Small intestine (tissue), 7 donors: ENCODE measurements around the gene SELENOO. TPM values are rescaled to one million over a fixed set of nuclear protein-coding genes. Genes with fewer than 3 reads are reported as not detected.
"Not testable (repeated sequence)": the region's sequence is repeated elsewhere in the genome, so short reads cannot be mapped to it uniquely, and the experiment has no call there.

Source experiments
- DNase-seq, 2 donors: peaks; one replicate each; pipeline versions ENCODE4 v3.0.0 to v3.0.0-alpha.2; 2013
- FAIRE-seq: peaks from 2 replicates; lab custom pipeline; 2012; peaks lifted over from hg19 to GRCh38; lab: Jason Lieb, UNC
- H3K27ac ChIP-seq, 3 donors: one replicate each; pipeline ENCODE4 v1.5.1; 2013; ENCODE audit warnings: low read length in 2 of 3, mild to moderate bottlenecking in 2 of 3, control low read depth in 1 of 3, inconsistent platforms in 1 of 3, low read depth in 1 of 3, moderate library complexity in 1 of 3
- H3K27me3 ChIP-seq, 3 donors: one replicate each; pipeline ENCODE4 v1.6.1; 2013; ENCODE audit warnings: low read length in 3 of 3, inconsistent platforms in 1 of 3; ENCODE audit not compliant: control insufficient read depth in 3 of 3, insufficient read depth in 3 of 3
- H3K36me3 ChIP-seq, 3 donors: one replicate each; pipeline ENCODE4 v1.6.1; 2013; ENCODE audit warnings: low read length in 3 of 3, inconsistent platforms in 1 of 3, low read depth in 1 of 3, mild to moderate bottlenecking in 1 of 3, moderate library complexity in 1 of 3; ENCODE audit not compliant: control insufficient read depth in 3 of 3, insufficient read depth in 2 of 3
- H3K4me1 ChIP-seq, 3 donors: one replicate each; pipeline ENCODE4 v1.6.1; 2013; ENCODE audit warnings: low read length in 2 of 3, inconsistent platforms in 1 of 3, low read depth in 1 of 3, mild to moderate bottlenecking in 1 of 3, moderate library complexity in 1 of 3; ENCODE audit not compliant: control insufficient read depth in 3 of 3, insufficient read depth in 2 of 3
- H3K4me3 ChIP-seq, 3 donors: one replicate each; pipeline ENCODE4 v1.5.1; 2013; ENCODE audit warnings: low read length in 3 of 3, control low read depth in 1 of 3, inconsistent platforms in 1 of 3, low read depth in 1 of 3, mild to moderate bottlenecking in 1 of 3, moderate library complexity in 1 of 3
- H3K9me3 ChIP-seq, 2 donors: one replicate each; pipeline ENCODE4 v1.6.1; 2013; ENCODE audit warnings: low read depth in 1 of 2, low read length in 1 of 2; ENCODE audit not compliant: control insufficient read depth in 2 of 2, insufficient read depth in 1 of 2
- WGBS, 3 donors: extraction: QIAGEN DNeasy Blood & Tissue Kit; methylation state at CpG; one replicate each; pipeline ENCODE4 v1.1.7; 2013; 5-methylcytosine and 5-hydroxymethylcytosine counted together
- polyA plus RNA-seq, 4 donors: library from polyadenylated mRNA; stranded (reverse) in 3 of 4; unstranded in 1 of 4; fragments of 200-250 nt in 3 of 4; fragments of 120-200 nt in 1 of 4; gene quantifications; one replicate each; pipeline versions ENCODE4 v1.2.1 to v1.2.3, GENCODE V29; 2013
- donor health status: healthy with polysubstance abuse.
- donor health status: control.
- donor health status: control.
- donor health status: Bipolar disorder and iron deficiency.
- donor health status: healthy.

Gene SELENOO
- polyA plus RNA-seq, 4 donors: 23.6 to 94.6 (median 66.5) TPM

DNA sequence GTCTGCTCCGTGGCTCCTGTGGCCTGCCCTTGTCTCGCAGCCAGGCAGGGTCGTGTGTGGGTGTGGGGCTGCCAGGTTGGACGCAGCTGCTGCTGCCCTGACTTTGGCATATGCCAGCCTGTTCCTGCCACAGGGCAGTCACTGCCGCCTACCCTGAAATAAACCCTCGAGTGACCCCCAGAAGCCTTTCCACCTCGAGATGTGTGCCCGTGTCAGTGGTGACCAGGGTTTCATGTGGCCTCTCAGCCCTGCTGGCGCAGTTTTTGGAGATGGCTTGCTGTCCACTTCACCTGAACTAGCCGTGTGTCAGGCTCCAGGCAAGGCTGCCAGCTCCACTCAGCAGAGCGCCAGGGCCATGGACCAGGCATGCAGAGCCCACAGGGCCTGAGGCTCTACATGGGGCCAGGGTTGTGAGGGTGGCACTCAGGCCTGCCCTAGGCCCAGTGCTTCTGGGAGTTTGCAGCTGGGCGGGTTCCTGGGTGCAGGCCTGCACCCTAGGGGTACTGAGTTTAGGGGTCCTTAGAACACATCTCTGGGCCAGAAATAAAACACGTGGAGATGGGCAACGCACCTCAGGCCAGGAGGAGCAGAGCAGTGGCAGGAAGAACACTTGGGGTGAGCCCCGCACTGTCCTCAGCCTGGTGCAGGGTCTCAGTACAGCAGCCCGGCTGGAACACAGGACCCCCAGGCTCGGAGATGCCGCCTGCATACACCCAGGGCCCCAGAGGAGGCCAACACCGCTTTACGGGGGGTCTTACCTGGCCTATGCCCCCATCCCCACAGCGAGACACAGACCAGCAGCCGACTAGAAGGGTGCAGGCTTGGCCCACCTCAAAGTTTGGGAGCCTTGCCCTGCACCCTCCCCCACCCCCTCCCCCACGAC, 39.1 kb upstream of the SELENOO start:
- no peaks in the 10 kb centered on the region for H3K9me3 ChIP-seq
- H3K36me3 ChIP-seq: no peaks in the 10 kb centered on the region
- FAIRE-seq (no peak), DNase-seq (no peak)
- H3K4me3 ChIP-seq: no peak overlapping the region
- H3K27me3 ChIP-seq: peaks cover 0 to 9% (median 0%) of the 10 kb centered on the region in 3 donors
- H3K4me1 ChIP-seq: no peaks in the 10 kb centered on the region
- no peak overlapping the region for H3K27ac ChIP-seq
- WGBS, 3 donors: 83 to 89% (median 85%) methylated on average over 22 to 23 of the region's 23 CpGs

DNA sequence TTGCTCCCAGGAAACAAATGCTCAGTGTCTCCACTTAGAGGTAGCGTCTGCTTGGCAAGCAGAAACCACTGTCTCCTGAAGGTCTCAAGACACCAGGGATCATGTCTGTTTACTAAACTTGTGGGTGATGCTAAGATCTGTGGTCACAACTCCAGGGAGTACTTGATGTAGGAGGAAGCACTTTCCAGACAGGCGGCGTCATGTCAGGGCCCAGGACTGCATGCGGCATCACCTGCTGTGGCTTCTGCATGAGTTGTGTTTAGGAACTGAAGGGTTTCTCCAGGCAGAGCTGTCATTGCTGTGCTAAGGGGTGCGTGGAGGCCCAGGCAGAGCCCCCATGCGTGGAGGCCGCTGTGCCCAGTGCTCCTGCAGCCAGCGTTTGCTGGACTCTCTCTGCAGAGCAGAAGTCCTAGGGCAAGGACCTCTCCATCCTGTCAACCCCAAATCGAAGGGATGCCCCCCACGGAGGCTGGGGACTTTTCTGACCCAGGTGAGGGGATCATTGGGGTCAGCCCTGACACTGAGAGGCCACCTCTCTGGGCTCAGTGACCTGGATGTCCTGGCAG, 38.3 kb upstream of the SELENOO start:
- no peaks in the 10 kb centered on the region for H3K36me3 ChIP-seq
- DNase-seq: no peak
- H3K27me3 ChIP-seq: peaks cover 0 to 11% (median 0%) of the 10 kb centered on the region in 3 donors
- H3K9me3 ChIP-seq: no peaks in the 10 kb centered on the region
- no peaks in the 10 kb centered on the region for H3K4me1 ChIP-seq
- no peak for FAIRE-seq
- H3K4me3 ChIP-seq: no peak overlapping the region
- H3K27ac ChIP-seq: no peak overlapping the region
- WGBS, 3 donors: 81 to 83% (median 81%) methylated on average over 10 of the region's 10 CpGs

DNA sequence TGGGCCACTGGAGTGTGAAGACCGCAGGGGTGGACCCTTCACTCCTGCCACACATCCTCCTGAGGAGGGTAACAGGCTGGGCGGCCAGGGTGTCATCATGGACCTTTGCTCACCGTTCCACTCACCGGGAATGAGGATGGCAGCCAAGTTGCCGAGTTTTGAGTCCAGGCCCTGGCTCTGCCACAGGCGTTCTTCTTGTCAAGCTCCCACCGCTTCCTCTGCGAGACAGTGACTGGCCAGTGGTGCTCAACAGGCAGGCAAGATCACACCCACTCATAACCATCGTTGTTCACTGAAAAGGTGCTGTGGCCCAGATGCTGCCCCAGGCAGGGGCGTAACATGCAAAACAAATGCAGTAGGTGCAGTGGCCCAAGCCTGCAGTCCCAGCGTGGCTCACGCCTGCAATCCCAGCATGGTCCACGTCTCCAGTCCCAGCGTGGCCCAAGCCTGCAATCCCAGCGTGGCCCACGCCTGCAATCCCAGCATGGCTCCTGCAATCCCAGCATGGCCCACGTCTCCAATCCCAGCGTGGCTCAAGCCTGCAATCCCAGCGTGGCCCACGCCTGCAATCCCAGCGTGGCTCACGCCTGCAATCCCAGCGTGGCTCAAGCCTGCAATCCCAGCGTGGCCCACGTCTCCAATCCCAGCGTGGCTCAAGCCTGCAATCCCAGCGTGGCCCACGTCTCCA, 35.2 kb upstream of the SELENOO start:
- DNase-seq: no peak
- Histone ChIP-seq H3K4me3 (no peak overlapping the region), H3K27ac (no peak overlapping the region), H3K9me3 (no peaks in the 10 kb centered on the region), H3K27me3 (peaks cover 0 to 16% (median 0%) of the 10 kb centered on the region in 3 donors), H3K36me3 (no peaks in the 10 kb centered on the region), H3K4me1 (no peaks in the 10 kb centered on the region)
- WGBS, 3 donors: 94 to 96% (median 94%) methylated on average over 26 to 28 of the region's 28 CpGs
- no peak for FAIRE-seq

DNA sequence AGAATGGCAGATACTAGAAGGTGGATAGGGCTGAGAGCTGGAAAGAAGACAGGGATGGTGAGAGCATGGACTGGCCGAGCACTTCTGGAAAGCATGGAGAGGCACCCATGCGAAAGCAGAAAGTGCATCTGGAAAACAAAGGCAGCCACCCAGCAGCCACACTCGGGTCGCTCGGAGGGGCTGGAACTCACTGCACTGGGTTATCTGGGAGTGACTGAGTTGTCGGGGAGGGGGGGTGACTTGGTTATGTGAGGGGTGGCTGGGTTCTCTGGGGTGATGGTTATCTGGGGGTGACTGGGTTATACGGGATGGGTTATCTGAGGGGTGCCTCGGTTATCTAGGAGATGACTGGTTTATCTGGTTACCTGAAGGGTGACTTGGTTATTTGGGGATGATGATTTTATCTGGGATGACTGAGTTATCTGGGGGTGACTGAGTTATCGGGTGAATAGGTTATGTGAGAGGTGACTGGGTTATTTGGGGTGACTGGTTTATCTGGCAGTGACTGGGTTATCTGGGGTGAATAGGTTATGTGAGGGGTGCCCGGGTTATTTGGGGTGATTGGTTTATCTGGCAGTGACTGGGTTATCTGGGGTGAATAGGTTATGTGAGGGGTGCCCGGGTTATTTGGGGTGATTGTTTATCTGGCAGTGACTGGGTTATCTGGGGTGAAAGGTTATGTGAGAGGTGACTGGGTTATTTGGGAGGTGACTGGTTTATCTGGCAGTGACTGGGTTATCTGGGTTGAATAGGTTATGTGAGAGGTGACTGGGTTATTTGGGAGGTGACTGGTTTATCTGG, 32.9 kb upstream of the SELENOO start:
- Histone ChIP-seq H3K27me3 (peaks cover 0 to 23% (median 5%) of the 10 kb centered on the region in 3 donors), H3K27ac (no peak overlapping the region), H3K9me3 (no peaks in the 10 kb centered on the region), H3K4me3 (no peak overlapping the region), H3K36me3 (no peaks in the 10 kb centered on the region), H3K4me1 (peaks cover 0 to 9% (median 0%) of the 10 kb centered on the region in 3 donors)
- FAIRE-seq (no peak), DNase-seq (no peak)
- WGBS, 3 donors: 13 to 49% (median 41%) methylated on average over 11 of the region's 11 CpGs

DNA sequence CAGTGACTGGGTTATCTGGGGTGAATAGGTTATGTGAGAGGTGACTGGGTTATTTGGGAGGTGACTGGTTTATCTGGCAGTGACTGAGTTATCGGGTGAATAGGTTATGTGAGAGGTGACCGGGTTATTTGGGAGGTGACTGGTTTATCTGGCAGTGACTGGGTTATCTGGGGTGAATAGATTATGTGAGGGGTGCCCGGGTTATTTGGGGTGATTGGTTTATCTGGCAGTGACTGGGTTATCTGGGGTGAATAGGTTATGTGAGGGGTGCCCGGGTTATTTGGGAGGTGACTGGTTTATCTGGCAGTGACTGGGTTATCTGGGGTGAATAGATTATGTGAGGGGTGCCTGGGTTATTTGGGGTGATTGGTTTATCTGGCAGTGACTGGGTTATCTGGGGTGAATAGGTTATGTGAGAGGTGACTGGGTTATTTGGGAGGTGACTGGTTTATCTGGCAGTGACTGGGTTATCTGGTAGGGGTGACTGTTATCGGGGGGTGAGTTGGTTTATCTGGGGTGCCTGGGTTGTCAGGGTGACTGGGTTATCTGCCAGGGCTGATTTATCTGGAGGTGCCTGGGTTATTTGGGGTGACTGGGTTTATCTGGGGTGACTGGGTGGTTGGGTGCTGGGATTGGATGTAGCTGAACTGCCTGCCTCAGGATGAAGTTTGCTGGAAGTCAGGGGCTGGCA, 32.2 kb upstream of the SELENOO start:
- not testable (repeated sequence) for DNase-seq, H3K4me1 ChIP-seq, H3K36me3 ChIP-seq, H3K9me3 ChIP-seq, H3K27ac ChIP-seq, FAIRE-seq, H3K4me3 ChIP-seq
- H3K27me3 ChIP-seq: peaks cover 0 to 23% (median 5%) of the 10 kb centered on the region in 3 donors
- 11 to 54% (median 40%) methylated on average over 5 of the region's 5 CpGs for WGBS, 3 donors

DNA sequence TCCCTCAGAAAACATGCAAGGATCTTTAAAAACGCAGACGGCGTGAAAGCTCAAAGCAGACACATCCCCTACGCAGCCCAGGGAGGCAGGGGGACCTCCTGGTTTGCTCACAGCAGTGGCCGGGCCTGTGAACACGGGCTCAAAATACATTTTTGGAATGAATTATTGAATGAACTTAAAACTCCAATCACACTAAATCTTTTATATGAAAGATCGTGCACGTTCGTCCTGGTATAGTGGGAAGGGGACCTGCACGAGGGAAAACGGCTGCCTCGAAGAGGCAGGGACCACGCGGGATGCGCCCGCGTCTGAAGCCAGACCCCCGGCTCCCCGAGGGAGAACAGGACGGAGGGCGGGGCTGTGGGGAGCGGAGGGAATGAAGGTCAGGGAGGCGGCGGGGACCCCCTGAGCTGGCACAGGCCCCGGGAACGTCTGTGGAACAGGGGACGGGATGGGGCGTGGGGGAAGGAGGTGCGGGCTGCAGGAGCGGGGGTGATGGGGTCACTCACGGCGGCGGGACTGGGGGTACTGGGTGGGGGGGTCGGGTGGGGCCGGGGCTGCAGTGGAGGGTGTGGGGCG, 31.5 kb upstream of the SELENOO start:
- WGBS, 3 donors: 10 to 16% (median 15%) methylated on average over 25 to 36 of the region's 36 CpGs
- peaks cover 0 to 23% (median 5%) of the 10 kb centered on the region in 3 donors for H3K27me3 ChIP-seq
- peaks cover 0 to 9% (median 0%) of the 10 kb centered on the region in 3 donors for H3K4me1 ChIP-seq
- H3K9me3 ChIP-seq: no peaks in the 10 kb centered on the region
- FAIRE-seq (no peak), DNase-seq (no peak)
- peak overlapping the region in 1 of 3 donors; percentile 55 for H3K4me3 ChIP-seq
- no peak overlapping the region for H3K27ac ChIP-seq
- no peaks in the 10 kb centered on the region for H3K36me3 ChIP-seq

DNA sequence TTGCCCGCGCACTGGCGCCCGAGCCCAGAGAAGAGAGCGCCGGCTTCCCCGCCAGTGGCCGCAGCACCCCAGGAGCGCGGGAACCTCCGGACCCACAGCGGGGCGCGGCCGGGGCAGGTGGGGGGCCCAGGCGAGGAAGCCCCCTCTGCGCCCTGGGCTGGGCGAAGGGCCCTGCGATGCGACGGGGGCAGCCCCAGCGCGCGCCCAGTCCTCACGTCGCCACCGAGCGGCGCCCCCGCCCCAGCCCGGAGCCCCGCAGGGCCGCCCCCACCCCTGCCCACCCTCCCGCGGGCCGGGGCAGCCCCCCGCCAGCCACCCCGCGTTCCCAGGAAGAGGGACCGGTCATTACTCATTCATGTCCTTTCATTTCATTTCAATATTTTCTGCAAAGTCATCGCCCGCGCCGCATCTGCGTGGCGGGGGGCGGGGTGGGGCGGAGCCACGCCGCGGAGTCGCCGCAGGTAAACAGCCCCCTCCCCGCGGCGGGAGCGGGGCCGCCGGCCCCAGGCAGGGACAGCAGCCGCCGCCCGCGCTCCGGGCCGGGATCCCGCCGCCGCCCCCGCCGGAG, 31.0 kb upstream of the SELENOO start:
- Histone ChIP-seq H3K4me3 (peak overlapping the region in 2 of 3 donors; percentile 8 to 55), H3K27me3 (peaks cover 0 to 23% (median 5%) of the 10 kb centered on the region in 3 donors), H3K36me3 (no peaks in the 10 kb centered on the region), H3K9me3 (no peaks in the 10 kb centered on the region), H3K4me1 (peaks cover 0 to 9% (median 0%) of the 10 kb centered on the region in 3 donors), H3K27ac (no peak overlapping the region)
- 0 to 1% (median 1%) methylated on average over 13 to 70 of the region's 70 CpGs for WGBS, 3 donors
- DNase-seq: peak in 1 of 2 donors; percentile 45
- FAIRE-seq: no peak
